ENCODE results near the gene GNPTG.
A peak's percentile ranks its signal among the peaks of the same experiment; 100 is the strongest.
"Not testable (repeated sequence)": the region's sequence is repeated elsewhere in the genome, so short reads cannot be mapped to it uniquely, and the experiment has no call there.

The GNPTG gene

DNA sequence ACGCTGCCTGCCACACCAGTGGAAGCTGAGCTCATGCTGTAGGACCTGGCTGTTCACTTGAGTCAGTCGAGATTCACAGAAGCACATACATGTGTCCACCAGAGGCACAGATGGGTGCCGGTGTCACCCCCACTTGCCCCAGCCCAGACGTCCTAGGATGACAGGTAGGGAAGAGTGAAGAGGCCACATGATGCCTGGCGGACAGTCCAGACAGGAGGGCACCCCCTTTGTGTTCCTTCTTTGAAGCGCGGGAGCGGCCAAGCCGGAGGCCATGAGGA lies 33.5 kb upstream of the GNPTG start:
- DNase-seq, result no peak

DNA sequence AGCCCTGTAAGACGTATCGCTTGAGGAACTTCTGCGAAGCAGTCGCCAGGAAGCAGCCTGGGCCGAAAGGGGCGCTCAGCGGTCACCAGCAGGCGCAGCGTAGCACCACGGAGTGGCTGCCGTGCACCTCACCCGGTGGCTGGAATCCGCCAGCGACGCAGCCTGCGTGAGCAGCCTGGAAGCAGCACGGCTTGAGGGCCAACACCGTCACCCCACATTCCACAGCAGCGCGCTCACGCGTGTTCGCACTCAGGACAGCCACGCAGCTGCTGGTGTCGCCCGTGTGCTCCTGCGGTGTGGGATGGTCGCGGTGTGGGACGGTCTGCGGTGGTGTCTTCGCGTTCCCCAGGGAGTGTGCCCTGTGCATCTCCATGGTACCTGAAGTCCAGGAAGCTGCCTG lies 32.7 kb upstream of the GNPTG start:
- no peak for DNase-seq

DNA sequence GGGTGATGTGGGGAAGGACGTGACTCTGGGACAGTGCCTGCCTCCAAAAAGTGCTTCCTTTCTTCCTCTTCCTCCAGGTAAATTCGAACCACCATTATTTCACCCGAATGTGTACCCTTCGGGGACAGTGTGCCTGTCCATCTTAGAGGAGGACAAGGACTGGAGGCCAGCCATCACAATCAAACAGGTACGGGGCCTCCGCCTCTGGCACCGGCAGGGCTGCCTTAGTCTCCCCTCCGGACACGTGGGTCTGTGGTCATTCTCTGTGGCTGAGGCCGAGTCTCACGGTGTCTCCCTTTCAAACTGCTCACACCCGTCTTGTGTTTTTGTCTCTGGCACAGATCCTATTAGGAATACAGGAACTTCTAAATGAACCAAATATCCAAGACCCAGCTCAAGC lies 31.6 kb upstream of the GNPTG start:
- no peak for DNase-seq

GRCh38 chr16:1320658-1321240 lies 31.0 kb upstream of the GNPTG start:
- no peak for DNase-seq

GRCh38 chr16:1322407-1322806 lies 29.3 kb upstream of the GNPTG start:
- no peak for DNase-seq

- peak in 35 of 56 donors; percentile 1 to 75 (median 33) for DNase-seq
Measured at GRCh38 chr16:1323296-1324239, 28.2 kb upstream of the GNPTG start.

- no peak for DNase-seq
Measured at GRCh38 chr16:1324286-1324826, 27.4 kb upstream of the GNPTG start.

GRCh38 chr16:1325261-1325660 lies 26.5 kb upstream of the GNPTG start:
- DNase-seq, result no peak

DNA sequence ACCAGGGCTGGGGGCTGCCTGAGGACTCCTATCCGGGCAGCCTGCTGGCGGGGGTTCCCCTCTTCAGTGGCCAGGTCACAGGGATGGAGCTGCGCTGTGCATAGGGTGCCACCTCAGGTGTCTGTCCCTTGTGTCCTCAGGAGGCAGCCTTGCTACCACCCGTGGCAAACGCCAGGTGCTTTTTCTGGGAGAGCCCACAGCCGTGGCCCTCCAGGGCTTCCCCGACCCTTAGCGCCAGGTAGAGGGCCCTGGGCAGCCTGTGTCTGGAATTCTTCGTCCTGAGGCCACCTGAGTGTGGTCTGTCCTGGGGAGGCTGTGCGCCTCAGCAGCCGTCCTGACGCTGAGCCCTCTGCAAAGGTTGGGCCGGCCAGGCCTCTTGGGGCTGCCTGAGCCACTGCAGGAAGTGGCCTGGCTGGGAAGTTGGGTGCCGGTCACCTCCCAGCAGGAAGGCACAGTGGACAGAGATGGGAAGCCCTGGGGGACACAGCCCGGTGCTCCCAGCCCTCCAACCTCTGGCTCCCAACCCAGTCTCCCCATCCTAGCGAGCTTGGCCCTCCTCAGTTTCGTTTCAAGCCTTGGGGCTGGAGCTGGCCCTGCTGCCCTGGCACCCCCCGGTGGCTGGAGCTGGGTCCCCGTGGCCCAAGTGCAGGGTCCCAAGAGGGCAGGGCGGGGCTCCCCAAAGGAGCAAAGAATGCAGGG lies 25.9 kb upstream of the GNPTG start:
- DNase-seq, result no peak

DNA sequence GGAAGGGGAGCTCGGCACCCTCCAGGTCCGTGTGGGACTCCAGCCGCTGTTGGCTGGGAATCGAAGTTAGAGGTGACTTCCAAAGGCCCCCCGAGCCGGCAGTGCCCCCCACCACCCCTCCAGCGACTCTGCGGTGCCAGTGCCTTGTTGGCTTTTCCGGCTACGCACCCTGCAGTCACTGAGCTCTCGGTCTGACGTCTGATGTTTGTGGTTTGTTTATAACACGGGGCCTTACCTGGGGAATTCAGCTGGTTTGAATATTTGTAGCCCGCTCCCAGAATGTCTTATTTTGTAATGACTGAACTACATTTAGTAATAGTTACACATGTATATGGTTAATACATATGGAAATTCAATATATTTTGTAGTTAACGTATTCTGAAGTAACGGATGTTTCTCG lies 25.3 kb upstream of the GNPTG start:
- no peak for DNase-seq

DNA sequence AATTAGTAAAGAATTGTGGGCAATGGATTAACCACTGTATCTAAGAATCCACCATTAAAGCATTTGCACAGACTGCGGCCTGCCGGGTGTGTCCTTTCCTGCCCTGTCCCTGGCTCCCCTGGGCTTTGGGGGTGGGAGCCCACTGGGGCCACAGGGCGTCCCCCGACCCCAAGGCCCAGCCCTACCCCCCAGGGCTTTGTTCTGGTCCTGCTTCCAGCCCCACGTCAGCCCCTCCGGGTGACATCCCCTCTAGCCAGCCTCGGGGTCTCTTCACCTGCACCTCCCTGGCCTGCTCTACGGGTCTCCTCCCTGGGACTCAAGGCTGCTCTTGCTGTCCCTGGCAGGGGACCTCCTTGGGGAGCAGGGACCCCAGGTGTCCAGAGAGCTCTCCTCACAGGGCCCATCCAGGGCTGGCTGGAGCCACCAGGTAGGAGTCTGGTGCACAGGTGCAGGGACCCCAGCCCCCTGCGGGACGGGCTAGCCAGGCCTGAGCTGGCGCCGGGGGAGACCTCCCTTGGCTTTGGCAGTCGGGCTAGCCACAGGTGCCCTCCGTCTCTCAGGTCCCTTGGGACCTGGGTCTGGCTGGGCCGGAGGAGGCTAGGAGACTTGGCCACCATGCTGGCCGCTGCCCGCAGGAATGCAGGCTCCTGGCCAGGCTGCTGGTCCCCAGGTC lies 24.6 kb upstream of the GNPTG start:
- DNase-seq, result no peak

- no peak for DNase-seq
Measured at GRCh38 chr16:1327619-1327947, 24.1 kb upstream of the GNPTG start.

DNA sequence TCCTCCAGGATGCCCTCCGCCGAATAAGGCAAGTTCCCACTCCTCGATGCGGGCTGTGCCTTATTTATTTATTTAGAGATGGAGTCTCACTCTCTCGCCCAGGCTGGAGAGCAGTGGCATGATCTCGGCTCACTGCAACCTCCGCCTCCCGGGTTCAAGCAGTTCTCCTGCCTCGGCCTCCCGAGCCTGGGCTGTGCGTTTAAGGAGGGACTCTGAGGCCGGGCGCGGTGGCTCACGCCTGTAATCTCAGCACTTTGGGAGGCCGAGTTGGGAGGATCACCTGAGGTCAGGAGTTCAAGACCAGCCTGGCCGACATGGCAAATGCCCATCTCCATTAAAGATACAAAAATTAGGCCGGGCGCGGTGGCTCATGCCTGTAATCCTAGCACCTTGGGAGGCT lies 23.6 kb upstream of the GNPTG start:
- DNase-seq, result not testable (repeated sequence)

GRCh38 chr16:1328961-1329360 lies 22.8 kb upstream of the GNPTG start:
- not testable (repeated sequence) for DNase-seq

- no peak for DNase-seq
Measured at GRCh38 chr16:1330260-1330914, 21.3 kb upstream of the GNPTG start.

DNA sequence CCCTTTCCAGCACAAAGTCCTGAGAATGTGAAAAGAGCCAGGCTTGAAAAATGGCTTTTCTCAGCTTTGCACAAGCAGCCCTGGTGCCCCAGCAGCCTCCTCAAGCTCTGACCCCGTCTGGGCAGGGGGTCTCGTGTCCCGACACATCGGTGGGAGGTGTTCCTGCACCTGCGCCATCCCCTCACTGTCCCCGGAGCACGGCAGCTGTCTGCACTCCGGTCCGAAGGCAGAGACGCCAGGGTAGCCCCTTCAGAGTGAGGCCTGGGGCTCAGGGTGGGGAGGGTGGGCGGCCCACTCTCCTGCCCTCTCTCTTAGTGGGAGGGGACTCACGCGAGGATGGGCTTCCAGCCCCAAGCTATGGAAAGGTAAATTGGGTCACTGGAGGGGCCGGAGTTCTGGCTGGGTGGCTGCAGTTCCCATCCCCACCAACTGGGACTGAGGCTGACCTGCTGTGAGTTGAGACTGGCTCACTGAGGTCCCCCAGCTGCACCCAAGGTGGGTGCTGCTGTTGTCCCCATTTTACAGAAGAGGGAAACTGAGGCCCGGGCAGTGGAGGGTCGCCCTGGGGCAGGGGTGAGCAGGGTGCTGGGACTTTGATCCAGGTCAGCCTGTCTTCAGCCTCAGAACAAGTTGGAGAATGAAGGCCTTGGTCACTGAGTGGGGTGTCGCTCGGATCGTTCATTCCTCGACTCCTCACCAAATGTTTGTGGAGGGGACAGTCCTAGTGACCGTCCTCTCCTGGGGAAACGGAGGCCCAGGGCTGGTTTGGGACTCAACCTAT lies 20.6 kb upstream of the GNPTG start:
- no peak for DNase-seq

DNA sequence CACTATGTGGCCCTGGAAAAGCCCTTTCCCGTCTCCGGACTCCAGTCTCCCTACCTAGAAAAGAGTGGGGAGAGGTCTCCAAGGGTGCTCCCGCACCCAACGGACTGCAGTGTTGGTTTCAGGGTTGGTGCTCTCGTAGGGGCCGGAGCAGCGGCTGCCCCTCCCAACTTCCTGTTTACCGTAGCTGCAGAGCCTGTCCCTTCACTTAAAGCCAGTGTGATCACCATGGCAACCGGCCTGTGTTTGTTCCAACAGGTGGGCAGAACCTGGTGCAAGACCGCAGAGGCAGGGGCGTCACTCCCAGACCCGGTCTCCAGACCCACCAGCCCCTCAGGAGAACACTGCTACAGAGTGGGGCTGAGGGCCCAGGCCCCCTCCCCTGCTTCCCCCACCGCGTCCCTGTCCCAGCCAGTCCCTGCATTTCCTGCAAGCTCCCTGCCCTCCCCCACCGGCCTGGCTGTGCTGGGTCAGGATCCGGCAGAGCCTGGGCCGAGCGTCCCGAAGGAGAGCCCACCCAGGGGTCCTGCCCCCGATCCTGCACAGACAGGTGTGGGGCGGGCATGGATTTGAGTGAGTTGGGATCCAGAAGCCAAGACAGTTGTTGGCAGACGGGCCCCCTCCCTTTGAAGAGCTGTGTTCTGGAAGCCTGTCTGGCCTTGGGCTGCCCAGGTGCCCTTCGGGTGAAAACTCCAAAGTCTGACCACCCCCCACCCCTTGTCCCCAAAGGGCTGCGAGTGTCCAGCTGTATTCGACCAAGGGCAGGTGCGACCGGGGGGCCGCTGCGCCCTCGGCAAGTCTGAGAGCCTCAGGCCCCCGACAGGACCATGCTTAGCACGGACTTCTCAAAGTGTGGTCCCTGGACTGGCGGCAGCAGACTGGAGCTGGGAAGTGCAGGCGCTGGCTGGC lies 19.8 kb upstream of the GNPTG start:
- peak in 2 of 56 donors; percentile 7 to 21 for DNase-seq

GRCh38 chr16:1332618-1333148 lies 19.0 kb upstream of the GNPTG start:
- DNase-seq, result no peak

Measured in nucleus accumbens (tissue), 56 donors.